CD4-positive, alpha-beta T cell treated with Interleukin-1 beta for 1 hour (primary cell): ENCODE results near the gene REC8.
"Not testable (repeated sequence)": the region's sequence is repeated elsewhere in the genome, so short reads cannot be mapped to it uniquely, and the experiment has no call there.

Experiments used
- DNase-seq, 2 donors: peaks; one replicate each; pipeline ENCODE4 v3.0.0-alpha.2; 2020 to 2022

The REC8 gene

DNA sequence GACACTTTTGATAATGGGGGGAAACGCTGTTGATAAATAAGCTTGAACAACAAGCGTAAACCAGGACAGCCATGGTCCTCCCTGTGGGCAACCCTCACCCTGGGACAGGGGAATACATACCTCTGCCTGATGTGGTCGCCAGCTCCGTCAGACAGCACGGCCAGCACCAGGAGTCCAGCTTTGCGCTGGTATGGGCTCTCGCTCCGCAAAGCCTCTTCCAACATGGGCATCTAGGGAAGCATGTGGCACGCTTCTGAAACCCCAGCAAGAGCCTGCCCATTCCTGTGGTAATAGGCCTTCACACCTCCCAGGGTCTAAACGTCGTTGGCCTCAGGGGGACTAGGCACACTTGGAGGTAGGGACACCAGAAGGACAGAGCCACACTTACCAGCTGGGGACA is 13.9 kb downstream of the REC8 start:
- no peak for DNase-seq

DNA sequence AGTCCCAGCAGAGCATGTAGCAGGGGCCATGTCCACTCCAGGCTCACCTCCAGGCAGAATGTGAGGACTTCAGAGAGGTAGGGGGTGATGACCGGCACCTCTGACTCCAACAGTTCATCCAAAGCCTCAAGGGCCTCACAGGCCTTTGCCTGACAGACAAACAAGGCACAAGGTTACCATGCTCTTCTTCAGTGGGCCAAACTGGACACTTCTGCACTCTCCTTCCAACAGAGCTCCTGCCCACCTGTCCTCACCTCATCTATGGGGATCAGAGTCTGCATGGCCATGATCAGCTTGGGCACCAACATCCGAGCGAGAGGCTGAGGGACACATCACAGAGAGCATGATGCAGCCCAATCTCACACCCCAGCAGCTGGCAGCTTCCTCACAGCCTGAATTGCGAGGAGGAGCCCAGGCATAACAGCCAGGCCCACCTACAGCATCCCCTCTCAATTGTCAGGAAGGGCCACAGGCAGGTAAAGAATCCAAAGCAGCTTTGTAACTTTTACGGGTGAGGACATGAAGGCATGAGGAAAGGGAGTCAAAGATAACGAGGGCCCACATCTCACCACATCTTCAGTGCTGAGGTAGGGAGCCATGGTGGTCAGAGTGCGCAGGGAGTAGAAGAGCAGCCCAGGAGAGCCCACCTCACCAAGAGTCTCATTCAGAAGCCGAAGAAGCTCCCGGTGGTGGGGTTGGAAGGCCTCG is 15.1 kb downstream of the REC8 start:
- DNase-seq: no peak

DNA sequence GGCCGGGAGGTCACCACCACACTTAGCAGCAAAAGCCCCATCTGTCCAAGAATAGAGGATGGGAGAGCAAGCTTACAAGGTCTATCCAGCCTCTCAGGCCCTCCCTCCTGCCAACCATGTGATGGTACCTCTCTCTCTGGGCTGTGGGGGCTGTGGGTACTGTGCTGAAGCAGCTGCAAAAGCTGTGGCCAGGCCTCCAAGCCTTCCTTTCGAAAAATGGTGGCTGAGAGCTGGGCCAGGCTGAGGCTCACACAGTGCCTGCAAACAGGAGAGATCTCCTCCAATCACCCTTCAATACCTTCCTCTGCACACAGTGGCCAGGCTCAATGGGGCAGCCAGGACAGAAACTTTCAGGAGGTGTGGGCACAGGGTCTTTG is 15.6 kb downstream of the REC8 start:
- no peak for DNase-seq

DNA sequence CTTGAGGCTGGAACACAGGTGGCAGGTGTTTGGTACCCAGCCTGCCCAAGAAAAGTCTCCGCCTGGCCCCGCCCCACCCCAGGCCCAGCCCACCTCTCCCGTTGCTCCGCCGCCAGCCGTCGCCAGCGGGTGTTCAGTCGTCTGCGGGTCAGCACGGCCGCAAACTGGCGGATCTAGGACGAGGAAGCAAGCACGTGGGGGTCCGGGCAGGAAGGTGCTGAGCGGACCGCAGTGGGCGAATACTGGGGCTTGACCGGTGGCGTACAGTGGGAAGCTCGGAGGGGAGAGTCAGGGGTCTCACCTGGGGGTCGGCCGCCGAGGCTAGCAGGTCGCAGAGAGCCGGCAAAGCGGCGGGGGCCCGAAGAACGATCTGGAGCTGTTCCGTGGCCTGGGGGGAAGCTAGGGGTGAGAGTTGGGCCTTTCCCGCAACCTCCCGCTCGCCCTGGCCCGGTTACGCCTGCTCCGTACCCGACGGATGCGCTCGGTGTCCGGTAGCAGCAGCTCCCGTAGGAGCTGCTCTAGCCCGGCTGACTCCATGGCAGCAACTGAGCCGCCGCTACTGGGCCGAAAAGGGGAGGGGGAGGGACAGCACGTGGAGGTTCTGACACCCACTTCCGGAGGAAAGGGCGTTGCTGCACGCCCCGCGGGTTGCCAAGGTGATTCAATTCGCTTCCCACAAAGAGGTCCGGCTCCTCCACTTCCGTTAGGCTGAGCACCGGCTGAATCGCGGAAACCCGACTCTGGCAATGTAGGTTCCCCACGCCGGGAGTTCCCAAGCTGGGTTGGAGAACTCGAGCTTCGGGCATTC is 16.6 kb downstream of the REC8 start, which contains the start of gene IPO4:
Gene IPO4, minus strand, starts transcription at position 566 of the 808 bp plus-strand sequence. Its CDS starts 29 bp downstream, at position 537.
- peak; percentile 96 for DNase-seq

DNA sequence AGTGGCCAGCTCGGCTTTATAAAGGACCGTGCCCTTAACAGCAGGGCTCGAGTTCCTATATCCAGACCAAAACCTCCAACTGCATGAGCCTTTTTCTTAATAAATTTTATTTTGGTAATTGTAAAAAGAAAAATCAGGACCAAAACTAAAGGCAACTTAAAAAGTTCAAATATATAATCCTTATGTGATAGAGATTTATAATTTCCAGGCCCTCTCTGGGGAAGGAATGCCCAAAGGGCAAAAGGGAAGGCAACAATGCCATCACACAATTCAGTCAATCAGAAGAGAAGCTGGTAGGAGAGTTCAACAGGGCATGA is 17.1 kb downstream of the REC8 start:
- no peak for DNase-seq

DNA sequence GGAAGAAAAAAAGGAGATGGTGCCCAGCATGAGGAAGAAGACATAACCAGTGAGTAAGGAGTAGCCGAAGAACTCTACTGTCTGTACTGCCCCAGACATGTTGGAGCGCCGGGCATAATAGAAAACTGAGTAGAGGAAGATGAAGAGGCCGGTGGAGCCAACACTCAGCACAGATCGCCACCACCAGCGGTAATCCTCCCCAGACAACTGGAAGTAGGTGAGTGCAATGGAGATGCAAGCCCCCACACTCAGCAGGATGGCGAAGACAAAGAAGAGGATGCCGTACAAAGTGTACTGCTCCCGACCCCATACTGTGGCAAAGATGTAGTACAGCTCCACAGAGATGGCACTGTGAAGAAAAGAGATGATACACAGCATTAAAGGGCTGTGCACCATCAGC is 17.6 kb downstream of the REC8 start:
- no peak for DNase-seq

DNA sequence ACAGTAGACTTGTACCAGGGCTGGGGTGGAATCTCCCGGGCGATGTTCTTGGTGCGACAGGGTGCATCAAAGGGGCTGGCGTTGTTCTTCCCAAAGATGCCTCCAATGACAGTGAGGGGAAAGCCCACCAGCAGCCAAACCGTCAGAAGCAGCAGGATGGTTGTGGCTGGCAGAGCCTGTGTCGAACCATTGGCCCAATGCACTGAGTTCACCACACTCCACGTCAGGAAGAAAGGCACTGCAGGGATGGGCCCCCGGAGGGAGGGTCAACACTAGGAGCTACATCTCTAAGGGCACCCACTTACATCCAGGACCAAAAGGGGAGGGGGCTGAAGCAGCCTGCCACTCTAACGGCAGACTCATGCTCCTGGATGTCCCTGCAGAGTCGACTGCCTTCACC is 18.5 kb downstream of the REC8 start:
- DNase-seq: no peak

DNA sequence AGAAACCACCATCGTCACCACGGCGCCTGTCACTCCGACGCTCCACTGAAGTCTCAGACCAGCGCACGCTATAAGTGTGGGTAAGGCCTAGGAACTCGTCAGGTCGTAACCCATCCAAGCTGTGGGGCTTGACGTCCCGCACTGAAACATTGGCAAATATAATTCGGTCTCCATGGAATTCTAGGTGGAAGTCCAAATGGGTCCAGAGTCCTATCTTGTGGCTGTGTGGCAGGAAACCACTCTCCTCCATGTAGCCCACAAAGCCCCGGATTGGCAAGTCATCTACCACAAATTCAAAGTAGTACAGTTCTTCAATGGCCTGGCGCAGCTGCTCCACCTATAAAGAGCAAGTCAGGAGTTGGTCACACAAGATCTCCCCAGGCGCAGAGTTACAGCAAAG is 21.1 kb downstream of the REC8 start:
- no peak for DNase-seq

DNA sequence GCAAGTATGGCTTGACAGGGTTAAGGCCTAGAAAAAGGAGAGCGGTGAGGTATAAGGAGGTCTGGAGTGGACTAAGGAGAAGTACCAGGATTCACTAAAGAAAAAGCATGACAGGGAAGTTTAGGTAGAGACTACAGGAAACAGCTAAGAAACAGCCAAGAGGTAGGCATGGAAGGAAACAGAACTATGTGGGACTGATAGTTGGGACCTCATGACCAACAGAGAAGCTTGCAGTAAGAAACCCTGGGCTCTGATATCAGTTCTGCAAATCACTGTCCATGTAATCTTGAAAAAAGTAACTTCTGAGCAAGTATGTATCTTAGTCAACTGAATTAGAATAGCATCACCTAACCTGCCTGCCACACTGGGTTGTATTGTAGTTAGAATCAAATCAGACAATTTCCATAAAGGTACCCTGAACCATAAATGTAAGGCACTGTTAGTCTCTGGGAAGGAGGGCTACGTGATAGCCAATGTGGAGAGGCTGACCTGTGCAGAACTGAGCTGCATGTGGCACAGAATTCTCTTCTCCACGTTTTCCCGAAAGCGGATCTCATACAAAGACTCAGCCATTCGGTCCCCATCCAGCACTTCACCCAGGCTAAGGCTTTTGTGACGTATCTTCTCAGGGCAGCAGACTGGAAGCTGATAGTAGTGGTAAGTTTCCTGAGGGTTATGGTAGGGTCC is 22.4 kb downstream of the REC8 start:
- no peak for DNase-seq

DNA sequence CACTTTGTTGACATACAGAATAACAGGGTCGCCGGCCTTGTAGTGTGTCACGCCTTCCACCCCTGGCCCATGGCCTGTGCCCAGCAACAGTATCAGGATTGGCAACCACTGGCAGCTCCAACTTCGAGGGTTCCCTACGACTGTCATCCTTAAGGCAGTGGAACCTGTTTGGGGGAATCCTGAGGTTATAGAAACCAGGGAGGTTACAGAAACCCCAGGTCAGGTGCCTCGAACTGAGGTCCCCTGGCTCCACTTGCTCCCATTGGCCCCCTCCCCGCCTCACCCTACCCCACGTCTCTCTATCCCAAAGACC is 22.9 kb downstream of the REC8 start:
- DNase-seq: no peak

DNA sequence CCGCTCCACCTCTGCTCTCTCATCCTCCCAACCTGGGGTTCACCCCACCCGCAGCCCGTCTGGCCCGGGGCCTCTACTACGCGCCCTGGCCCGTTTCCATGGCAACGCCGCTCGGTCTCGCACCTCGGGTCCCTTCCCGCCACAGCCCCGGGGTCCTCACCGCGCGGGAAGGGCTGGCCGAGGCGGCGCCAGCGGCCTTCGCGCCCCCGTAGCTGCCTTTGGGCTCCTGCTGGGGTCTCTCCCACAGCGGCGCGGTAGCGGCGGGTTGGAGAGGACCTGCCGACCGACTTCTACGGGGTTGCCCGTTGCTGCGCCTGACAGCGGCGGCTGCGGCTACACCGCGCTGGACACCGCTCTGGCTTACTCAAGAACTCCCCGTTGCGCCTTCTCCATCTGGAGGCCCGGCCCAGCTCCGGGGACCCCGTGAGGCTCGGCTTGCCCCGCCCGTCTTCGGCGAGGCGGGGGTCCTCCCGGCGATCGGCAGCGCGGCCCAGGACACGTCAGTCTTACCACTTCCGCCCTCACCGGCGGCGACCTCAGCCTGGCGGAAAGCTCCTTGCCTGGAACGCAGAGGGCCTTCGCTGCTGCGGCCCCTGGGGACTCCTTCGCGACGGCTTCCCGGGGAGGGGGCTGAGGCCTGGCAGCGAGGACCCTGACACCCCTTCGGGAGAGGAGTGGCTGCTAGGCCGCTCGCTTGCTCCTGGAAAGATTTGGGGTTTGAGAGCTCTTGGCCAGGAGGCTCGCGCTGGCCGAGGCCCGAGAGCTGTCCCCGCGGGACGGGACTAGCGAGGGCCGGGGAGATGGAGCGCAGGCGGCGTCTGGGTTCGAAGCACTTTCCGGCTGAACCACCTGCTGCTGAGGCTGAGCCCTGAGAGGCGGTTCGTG is 23.5 kb downstream of the REC8 start, which contains the start of gene TM9SF1:
Gene TM9SF1, minus strand, starts transcription at position 256 of the 885 bp plus-strand sequence. CDS start 422 bp downstream, outside the sequence.
- peak; percentile 90 to 93 for DNase-seq

DNA sequence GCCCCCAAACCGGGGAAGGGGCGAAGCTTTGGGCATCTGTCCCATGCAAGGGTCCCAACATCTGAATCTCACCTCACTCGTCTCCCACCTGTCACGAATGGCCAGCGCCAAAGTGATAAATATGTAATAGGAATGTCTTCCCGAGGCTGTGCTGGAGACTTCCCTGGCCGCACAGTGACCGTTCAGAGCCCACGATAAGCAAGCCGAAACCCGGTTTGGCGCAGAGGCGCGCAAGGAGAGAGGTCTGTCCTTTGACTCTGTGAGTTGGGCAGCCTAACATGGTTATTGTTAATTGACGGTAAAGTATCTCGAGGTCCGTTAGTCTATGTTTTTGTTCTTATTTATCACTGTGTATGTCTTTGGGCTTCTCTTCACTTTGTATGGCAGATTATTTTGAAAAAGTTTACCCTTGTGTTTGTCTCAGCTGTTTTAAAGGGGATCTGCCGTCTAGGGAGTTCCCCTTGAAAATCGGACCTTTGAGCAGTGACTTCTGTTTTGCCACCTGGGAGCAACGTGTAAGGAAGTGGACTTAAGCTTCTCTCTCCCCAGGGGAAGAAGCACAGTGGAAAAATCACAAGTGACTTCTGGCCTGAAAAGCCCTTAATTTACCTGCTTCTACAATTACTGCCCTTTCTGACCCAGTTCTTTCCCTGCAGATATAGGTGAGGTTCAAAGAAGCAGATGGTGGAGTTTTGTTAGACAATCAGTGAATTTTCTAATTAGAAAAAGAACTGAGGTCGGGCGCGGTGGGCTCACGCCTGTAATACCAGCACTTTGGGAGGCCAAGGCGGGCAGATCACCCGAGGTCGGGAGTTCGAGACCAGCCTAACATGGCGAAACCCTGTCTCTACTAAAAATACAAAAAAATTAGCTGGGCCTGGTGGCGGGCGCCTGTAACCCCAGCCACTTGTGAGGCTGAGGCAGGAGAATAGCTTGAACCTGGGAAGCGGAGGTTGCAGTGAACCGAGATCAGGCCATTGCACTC is 24.5 kb downstream of the REC8 start:
- DNase-seq: no peak

DNA sequence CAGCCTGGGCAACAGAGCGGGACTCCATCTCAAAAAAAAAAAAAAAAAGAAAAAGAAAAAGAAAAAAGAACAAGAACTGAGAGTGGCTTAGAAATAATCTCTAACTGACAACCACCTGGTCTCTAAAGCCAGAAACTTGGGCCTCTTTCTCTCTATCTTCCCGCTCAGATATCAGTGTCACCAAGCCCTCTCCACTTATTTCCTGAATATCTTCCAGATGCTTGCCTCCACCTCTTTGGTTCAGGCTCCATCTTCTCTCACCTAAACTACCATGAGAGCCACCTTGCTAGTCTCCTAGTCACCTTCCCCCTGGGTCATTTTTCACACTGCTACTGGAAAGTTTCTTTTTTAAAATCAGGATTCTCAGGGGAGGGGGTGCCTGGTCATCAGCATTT is 25.2 kb downstream of the REC8 start:
- DNase-seq: no peak

DNA sequence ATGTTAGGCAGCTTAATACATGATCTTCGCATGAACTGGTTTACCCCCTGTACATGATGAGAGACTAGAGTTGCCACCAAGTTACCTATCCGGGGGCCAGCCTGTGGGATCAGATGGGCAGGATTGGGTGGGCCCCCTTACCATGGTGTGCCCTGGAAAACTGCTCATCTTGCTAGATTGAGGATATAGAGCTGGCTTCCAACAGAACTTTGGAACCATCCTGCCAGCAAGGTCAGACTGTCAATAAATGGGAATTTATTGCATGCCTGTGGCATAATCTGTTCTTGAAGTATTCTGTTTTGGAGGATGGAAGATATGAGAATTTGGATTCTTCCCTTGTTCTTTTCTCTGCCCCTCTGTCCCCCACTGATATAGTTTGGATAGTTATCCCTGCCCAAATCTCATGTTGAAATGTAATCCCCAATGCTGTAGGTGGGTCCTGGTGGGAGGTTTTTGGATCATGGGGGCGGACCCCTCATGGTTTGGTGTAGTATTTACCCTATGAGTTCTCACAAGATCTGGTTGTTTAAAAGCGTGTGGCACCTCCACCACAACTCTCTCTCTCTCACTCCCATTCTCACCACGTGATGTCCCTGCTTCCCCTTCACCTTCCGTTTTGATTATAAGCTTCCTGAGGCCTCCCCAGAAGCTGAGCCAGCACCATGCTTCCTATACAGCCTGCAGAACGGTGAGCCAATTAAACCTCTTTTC is 27.1 kb downstream of the REC8 start:
- DNase-seq: no peak

DNA sequence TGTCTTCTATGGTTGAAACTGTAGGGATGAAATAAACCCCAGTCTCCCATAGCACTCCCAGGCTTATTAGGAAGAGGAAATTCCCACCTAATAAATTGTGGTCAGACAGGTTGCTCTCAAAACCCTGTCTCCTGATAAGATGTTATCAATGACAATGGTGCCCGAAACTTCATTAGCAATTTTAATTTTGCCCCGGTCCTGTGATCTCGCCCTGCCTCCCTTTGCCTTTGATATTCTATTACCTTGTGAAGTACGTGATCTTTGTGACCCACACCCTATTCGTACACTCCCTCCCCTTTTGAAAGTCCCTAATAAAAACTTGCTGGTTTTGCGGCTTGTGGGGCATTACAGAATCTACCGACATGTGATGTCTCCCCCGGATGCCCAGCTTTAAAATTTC is 30.7 kb downstream of the REC8 start:
- DNase-seq: not testable (repeated sequence)

DNA sequence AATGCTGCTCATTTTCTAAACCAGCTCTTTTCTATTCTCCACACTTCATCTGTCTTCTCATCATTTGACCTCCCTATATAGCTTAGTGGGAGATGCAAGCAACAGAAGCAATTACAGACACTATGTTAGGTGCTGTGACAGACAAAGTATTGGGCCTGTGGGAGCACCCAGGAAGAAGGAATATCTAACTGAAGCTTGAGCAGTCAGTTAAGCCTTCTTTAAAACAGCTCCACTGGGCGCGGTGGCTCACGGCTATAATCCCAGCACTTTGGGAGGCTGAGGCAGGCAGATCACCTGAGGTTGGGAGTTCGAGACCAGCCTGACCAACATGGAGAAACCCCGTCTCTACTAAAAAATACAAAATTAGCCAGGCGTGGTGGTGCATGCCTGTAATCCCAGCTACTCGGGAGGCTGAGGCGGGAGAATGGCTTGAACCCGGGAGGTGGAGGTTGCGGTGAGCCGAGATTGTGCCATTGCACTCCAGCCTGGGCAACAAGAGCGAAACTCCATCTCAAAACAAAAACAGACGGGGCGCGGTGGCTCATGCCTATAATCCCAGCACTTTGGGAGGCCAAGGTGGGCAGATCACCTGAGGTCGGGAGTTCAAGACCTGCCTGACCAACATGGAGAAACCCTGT is 31.5 kb downstream of the REC8 start:
- DNase-seq: not testable (repeated sequence)

DNA sequence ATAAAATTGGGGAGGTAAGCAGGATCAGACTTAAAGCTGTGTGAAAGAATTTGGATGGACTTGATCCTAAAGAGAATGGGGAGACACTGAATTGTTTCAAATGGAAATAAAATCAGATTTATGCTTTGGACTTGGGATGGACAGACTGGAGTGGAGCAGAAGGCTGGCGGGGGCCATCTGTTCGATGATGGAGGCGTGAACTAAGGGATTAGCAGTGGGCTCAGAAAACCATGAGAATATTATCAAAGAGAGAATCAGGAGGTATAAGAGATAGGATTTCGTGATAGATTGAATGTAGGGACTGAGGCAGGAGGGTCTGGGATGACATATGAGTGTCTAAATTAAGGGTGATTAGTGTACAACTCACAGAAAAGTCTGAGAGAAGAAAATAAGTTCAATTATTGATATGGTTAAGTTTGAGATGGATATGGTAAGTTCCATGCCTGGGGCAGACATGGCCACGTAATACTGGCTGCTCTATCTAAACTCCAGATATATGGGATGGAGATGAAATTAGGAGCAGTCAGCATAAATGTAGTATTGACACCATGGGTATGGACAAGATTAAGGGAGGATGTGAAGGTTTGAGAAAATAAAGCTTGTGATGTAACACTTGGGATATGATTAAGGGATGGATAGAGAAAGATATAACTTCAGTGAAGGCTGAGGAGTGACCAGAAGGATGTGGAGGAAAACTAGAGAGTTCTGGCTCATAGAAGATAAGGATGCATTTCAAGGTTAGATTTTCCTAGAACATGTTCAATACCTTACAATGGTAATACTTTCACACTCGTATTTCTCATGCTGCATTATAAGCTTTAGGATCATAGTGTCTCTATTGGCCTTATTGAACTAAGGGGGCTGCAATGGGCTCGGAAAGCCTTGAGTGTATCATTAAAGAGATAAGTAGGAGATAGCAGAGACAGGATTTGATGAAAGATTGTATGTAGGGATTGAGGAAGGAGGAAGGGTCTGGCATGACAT is 32.6 kb downstream of the REC8 start:
- DNase-seq: no peak

DNA sequence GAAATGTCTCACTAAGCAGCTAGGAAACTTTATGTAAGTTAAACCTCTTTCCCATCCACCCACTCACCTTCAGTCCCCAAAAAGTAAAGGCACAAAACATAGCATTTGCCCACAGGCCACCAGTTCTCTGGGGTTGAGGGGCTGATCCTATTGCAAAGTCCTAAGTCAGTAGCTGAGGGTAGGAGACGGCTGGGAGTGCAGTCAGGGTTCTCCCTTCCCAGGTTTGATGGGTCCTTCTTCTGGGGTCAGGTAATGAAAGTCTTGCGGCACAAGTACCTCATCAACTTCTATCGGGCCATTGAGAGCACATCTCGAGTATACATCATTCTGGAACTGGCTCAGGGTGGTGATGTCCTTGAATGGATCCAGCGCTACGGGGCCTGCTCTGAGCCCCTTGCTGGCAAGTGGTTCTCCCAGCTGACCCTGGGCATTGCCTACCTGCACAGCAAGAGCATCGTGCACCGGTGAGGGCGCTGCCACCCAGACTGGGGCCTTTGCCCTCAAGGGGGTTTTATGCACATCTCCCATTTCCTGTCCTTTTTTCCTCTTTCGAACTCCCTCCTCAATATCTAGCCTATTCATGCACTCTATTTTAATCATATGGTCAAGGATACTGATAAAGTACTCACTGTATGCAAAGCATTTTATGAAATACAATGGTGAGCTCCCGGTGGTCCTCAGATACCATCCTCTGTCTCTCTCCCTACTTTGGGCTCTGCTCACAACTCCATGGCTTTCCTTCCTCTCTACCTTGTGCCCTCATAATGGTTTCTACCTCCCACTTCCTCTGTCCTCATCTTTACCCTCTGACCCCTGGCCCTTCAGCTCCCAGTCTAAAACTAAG is 34.6 kb downstream of the REC8 start:
- DNase-seq: no peak
